Endodermal cell (in vitro differentiated cells): Measurements from ENCODE around the gene HOXA5. TPM values are rescaled to one million over a fixed set of nuclear protein-coding genes. Genes with fewer than 3 reads are reported as not detected.

Experiments
- DNase-seq: peaks from one replicate; pipeline ENCODE4 v3.0.0-alpha.2; 2017
- H3K27ac ChIP-seq: 2 replicates; pipeline ENCODE4 v1.5.1; 2013; ENCODE audit warnings: mild to moderate bottlenecking, low read depth, low read length, moderate library complexity
- H3K27me3 ChIP-seq: 2 replicates; pipeline ENCODE4 v1.6.1; 2013; ENCODE audit warnings: mild to moderate bottlenecking, low read length, moderate library complexity; ENCODE audit not compliant: insufficient read depth, control insufficient read depth, poor library complexity, severe bottlenecking
- H3K36me3 ChIP-seq: 2 replicates; pipeline ENCODE4 v1.7.0; 2013; ENCODE audit warnings: mild to moderate bottlenecking, low read length, moderate library complexity; ENCODE audit not compliant: control insufficient read depth, insufficient read depth
- H3K4me1 ChIP-seq: one replicate; pipeline ENCODE4 v1.7.0; 2013; ENCODE audit warnings: low read length; ENCODE audit not compliant: control insufficient read depth, insufficient read depth
- H3K4me3 ChIP-seq: 2 replicates; pipeline ENCODE4 v1.5.1; 2013; ENCODE audit warnings: mild to moderate bottlenecking, low read length, moderate library complexity
- H3K9ac ChIP-seq: 2 replicates; pipeline ENCODE4 v1.6.1; 2013; ENCODE audit warnings: mild to moderate bottlenecking, low read length, moderate library complexity; ENCODE audit not compliant: poor library complexity, severe bottlenecking; ENCODE audit errors: extremely low read depth
- H3K9me3 ChIP-seq: 2 replicates; pipeline ENCODE4 v1.6.1; 2013; ENCODE audit warnings: mild to moderate bottlenecking, low read length, moderate library complexity; ENCODE audit not compliant: control insufficient read depth
- H3K27ac Mint-ChIP-seq: 2 replicates; pipeline ENCODE4 v1.8.0; 2020; ENCODE audit warnings: mixed read lengths
- H3K27me3 Mint-ChIP-seq: 2 replicates; pipeline ENCODE4 v1.8.0; 2021; ENCODE audit warnings: mild to moderate bottlenecking, mixed read lengths; ENCODE audit not compliant: insufficient read depth
- H3K36me3 Mint-ChIP-seq: 2 replicates; pipeline ENCODE4 v1.8.0; 2020; ENCODE audit warnings: low read depth, mixed read lengths
- H3K4me1 Mint-ChIP-seq: 2 replicates; pipeline ENCODE4 v1.8.0; 2020; ENCODE audit warnings: mixed read lengths
- H3K4me3 Mint-ChIP-seq: 2 replicates; pipeline ENCODE4 v1.8.0; 2020; ENCODE audit warnings: mild to moderate bottlenecking, moderate library complexity, mixed read lengths
- H3K9me3 Mint-ChIP-seq: 2 replicates; pipeline ENCODE4 v1.8.0; 2020; ENCODE audit warnings: mild to moderate bottlenecking, mixed read lengths
- CTCF ChIP-seq: fragments of 200-600 bp; sonication (generic); conservative IDR thresholded peaks from 2 replicates; pipeline ENCODE4 v1.5.0; 2021; ENCODE audit warnings: antibody characterized with exemption, mild to moderate bottlenecking
- WGBS, 2 experiments: methylation state at CpG; one replicate each; pipeline versions ENCODE4 v1.1.5 to v1.1.7; 2013; ENCODE audit warnings: missing lambda C conversion rate in 2 of 2, mixed read lengths in 1 of 2; ENCODE audit not compliant: insufficient coverage in 1 of 2, insufficient read length in 1 of 2; 5-methylcytosine and 5-hydroxymethylcytosine counted together
- total RNA-seq, 2 donors: library from RNA; stranded (reverse); fragmentation: NEBNext Ultra II Directional in 1 of 2; extraction: Animal tissue kit (Norgen Biotek cat#: 25700) in 1 of 2; gene quantifications; 2 replicates in 1 of 2; 3 replicates in 1 of 2; pipeline ENCODE4 v1.2.1, GENCODE V29; 2021

Gene HOXA5
- total RNA-seq, 2 donors from 2014 or later: not detected

GRCh38 chr7:27165996-27166530, 22.6 kb upstream of the HOXA5 start:
- no peak overlapping the region for H3K27ac ChIP-seq
- H3K27ac Mint-ChIP-seq: no peak overlapping the region
- DNase-seq: no peak
- no peaks in the 10 kb centered on the region for H3K4me1 ChIP-seq
- no peaks in the 10 kb centered on the region for H3K36me3 ChIP-seq
- H3K9ac ChIP-seq: no peak overlapping the region
- H3K9me3 ChIP-seq: peaks cover 5% of the 10 kb centered on the region
- no peak overlapping the region for H3K4me3 ChIP-seq
- H3K27me3 ChIP-seq: peaks cover 100% of the 10 kb centered on the region
- peaks cover 100% of the 10 kb centered on the region for H3K27me3 Mint-ChIP-seq
- WGBS, 2 experiments: 7 to 12% methylated on average over 30 to 46 of the region's 46 CpGs
- H3K36me3 Mint-ChIP-seq: no peaks in the 10 kb centered on the region
- TF ChIP-seq CTCF: no peak
- no peak overlapping the region for H3K4me3 Mint-ChIP-seq
- no peaks in the 10 kb centered on the region for H3K4me1 Mint-ChIP-seq
- peaks cover 8% of the 10 kb centered on the region for H3K9me3 Mint-ChIP-seq

GRCh38 chr7:27165089-27165995, 21.9 kb upstream of the HOXA5 start, which contains the start of gene HOXA9:
Gene HOXA9 (minus strand): TSS chr7:27165537. CDS start chr7:27165457, 80 bp downstream.
- peaks cover 99% of the 10 kb centered on the region for H3K27me3 Mint-ChIP-seq
- H3K9me3 ChIP-seq: peaks cover 5% of the 10 kb centered on the region
- no peak within 1 kb of the TSS for H3K27ac Mint-ChIP-seq
- no peaks in the 10 kb centered on the region for H3K36me3 Mint-ChIP-seq
- no peak within 1 kb of the TSS for H3K9ac ChIP-seq
- WGBS, 2 experiments: 10 to 16% methylated on average over 35 to 80 of the region's 82 CpGs
- no peak within 1 kb of the TSS for H3K4me3 ChIP-seq
- no peak within 1 kb of the TSS for H3K4me3 Mint-ChIP-seq
- no peaks in the 10 kb centered on the region for H3K4me1 ChIP-seq
- H3K27me3 ChIP-seq: peaks cover 100% of the 10 kb centered on the region
- no peak for TF ChIP-seq CTCF
- H3K36me3 ChIP-seq: no peaks in the 10 kb centered on the region
- no peak for DNase-seq
- no peak within 1 kb of the TSS for H3K27ac ChIP-seq
- peaks cover 8% of the 10 kb centered on the region for H3K9me3 Mint-ChIP-seq
- no peaks in the 10 kb centered on the region for H3K4me1 Mint-ChIP-seq

GRCh38 chr7:27164367-27165088, 21.0 kb upstream of the HOXA5 start:
- Histone ChIP-seq H3K4me1 (no peaks in the 10 kb centered on the region), H3K36me3 (no peaks in the 10 kb centered on the region), H3K9ac (no peak overlapping the region), H3K9me3 (peaks cover 5% of the 10 kb centered on the region), H3K27ac (no peak overlapping the region), H3K4me3 (no peak overlapping the region), H3K27me3 (peaks cover 100% of the 10 kb centered on the region)
- no peak overlapping the region for H3K4me3 Mint-ChIP-seq
- peaks cover 99% of the 10 kb centered on the region for H3K27me3 Mint-ChIP-seq
- no peaks in the 10 kb centered on the region for H3K36me3 Mint-ChIP-seq
- 4% methylated on average over 18 to 47 of the region's 47 CpGs for WGBS, 2 experiments
- DNase-seq: peak; percentile 88
- TF ChIP-seq CTCF: peak; percentile 60
- no peaks in the 10 kb centered on the region for H3K4me1 Mint-ChIP-seq
- peaks cover 8% of the 10 kb centered on the region for H3K9me3 Mint-ChIP-seq
- H3K27ac Mint-ChIP-seq: no peak overlapping the region
